Measurements from ENCODE around the gene COLEC12.

COLEC12 gene

GRCh38 chr18:486929-487740, 13.4 kb downstream of the COLEC12 start:
- no peak for ATAC-seq
- TF ChIP-seq POU6F1 (CRISPR knock-in tag; IDR thresholded peaks at IDR 0.05; ENCODE audit: borderline replicate concordance, low read depth): no peak
- peak; percentile 98 for TF ChIP-seq ZNF8 (CRISPR knock-in tag; IDR thresholded peaks at IDR 0.05)

- ATAC-seq: no peak
- TF ChIP-seq ZNF565 (CRISPR knock-in tag; conservative IDR thresholded peaks at IDR 0.05; ENCODE audit: low read depth) (no peak), ARNTL (CRISPR knock-in tag; IDR thresholded peaks at IDR 0.05; ENCODE audit: borderline replicate concordance, low read depth) (no peak), CSRNP3 (CRISPR knock-in tag; IDR thresholded peaks at IDR 0.05) (no peak), GLIS3 (CRISPR knock-in tag; IDR thresholded peaks at IDR 0.05) (no peak), POU6F1 (CRISPR knock-in tag; IDR thresholded peaks at IDR 0.05; ENCODE audit: borderline replicate concordance, low read depth) (no peak), ZNF8 (CRISPR knock-in tag; IDR thresholded peaks at IDR 0.05) (no peak), ZFP3 (CRISPR knock-in tag; IDR thresholded peaks at IDR 0.05) (no peak), CSDC2 (CRISPR knock-in tag; IDR thresholded peaks at IDR 0.05) (no peak), ZNF70 (CRISPR knock-in tag; IDR thresholded peaks at IDR 0.05) (no peak), ISL1 (CRISPR knock-in tag; IDR thresholded peaks at IDR 0.05) (no peak), TCF4 (CRISPR knock-in tag; IDR thresholded peaks at IDR 0.05; ENCODE audit: borderline replicate concordance) (no peak), BACH2 (CRISPR knock-in tag; IDR thresholded peaks at IDR 0.05; ENCODE audit: borderline replicate concordance) (no peak), SNAI2 (CRISPR knock-in tag; IDR thresholded peaks at IDR 0.05) (no peak)
Observed at GRCh38 chr18:484749-485464, 15.6 kb downstream of the COLEC12 start.

- ATAC-seq: no peak
- TF ChIP-seq POU6F1 (CRISPR knock-in tag; IDR thresholded peaks at IDR 0.05; ENCODE audit: borderline replicate concordance, low read depth): no peak
- no peak for TF ChIP-seq GLIS3 (CRISPR knock-in tag; IDR thresholded peaks at IDR 0.05)
- TF ChIP-seq TOX (CRISPR knock-in tag; IDR thresholded peaks at IDR 0.05; ENCODE audit: borderline replicate concordance): no peak
- no peak for TF ChIP-seq ZNF70 (CRISPR knock-in tag; IDR thresholded peaks at IDR 0.05)
- no peak for TF ChIP-seq ESRRG (CRISPR knock-in tag; IDR thresholded peaks at IDR 0.05)
- no peak for TF ChIP-seq CREB5 (CRISPR knock-in tag; IDR thresholded peaks at IDR 0.05; ENCODE audit: low read depth)
Observed at GRCh38 chr18:478681-479080, 21.8 kb downstream of the COLEC12 start.

- ATAC-seq: no peak
- TF ChIP-seq PPARA (CRISPR knock-in tag; IDR thresholded peaks at IDR 0.05; ENCODE audit: borderline replicate concordance) (no peak), RARB (CRISPR knock-in tag; IDR thresholded peaks at IDR 0.05) (no peak), ZNF565 (CRISPR knock-in tag; conservative IDR thresholded peaks at IDR 0.05; ENCODE audit: low read depth) (no peak), TOX (CRISPR knock-in tag; IDR thresholded peaks at IDR 0.05; ENCODE audit: borderline replicate concordance) (no peak), CREB5 (CRISPR knock-in tag; IDR thresholded peaks at IDR 0.05; ENCODE audit: low read depth) (no peak)
Observed at GRCh38 chr18:477565-477964, 22.9 kb downstream of the COLEC12 start.

Measured in SK-N-SH treated with all-trans-retinoic acid at 6 μM for 48 hours (cell line).